Effector CD4-positive, alpha-beta T cell (primary cell): Measurements from ENCODE around the gene SLPI. TPM values are rescaled to one million over a fixed set of nuclear protein-coding genes. Genes with fewer than 3 reads are reported as not detected.

ENCODE experiments used
- DNase-seq: peaks from one replicate; pipeline ENCODE4 v3.0.0-alpha.2; 2020
- total RNA-seq: gene quantifications from one replicate; lab custom pipeline; 2026; lab: John Stamatoyannopoulos, UW

SLPI gene, protein sequence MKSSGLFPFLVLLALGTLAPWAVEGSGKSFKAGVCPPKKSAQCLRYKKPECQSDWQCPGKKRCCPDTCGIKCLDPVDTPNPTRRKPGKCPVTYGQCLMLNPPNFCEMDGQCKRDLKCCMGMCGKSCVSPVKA
- not detected for total RNA-seq

- DNase-seq: no peak
Measured at GRCh38 chr20:45254383-45255262, at the start of gene SLPI. SLPI (minus strand) TSS chr20:45254564; CDS start chr20:45254543, 21 bp downstream.

DNA sequence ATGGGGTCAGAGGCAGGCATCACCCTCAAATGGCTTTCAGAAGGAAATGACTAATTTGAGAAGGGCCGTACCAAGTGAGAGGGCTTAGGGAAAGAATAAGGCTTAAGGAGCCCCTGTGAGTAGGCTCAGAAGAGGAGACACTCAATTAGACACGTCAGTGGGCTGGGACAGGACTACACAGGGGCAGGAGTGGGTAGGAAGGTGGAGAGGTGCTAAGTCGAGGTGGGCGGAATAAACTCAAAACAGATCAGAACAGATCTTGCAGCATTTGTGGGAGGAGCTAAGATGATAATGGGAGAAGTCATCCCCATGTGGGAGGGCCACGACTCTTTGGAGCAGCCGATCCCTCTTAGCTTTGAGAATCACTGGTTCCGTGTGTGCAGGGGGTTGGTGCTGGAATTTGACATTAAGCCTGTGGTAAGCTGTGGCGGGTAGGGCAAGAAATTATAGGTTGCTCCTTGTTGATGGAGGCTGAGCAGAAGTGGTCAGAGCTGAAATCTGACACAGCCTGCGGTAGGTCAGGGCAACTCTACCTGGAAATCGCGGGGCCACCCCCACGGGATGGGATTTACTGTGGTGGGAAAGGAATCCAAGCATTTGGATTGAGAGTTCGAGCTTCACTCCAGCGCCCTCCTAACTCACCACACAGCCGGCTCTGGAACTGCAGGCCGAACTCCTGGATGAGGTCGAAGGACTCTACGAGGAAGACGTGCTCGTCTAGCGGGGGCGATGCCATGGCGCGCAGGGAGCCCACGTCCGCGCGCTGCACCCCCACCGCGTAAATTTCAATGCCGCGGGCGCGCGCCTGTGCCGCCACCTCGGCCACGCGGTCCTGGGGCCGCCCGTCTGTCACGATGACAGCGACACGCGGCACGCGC lies 49.5 kb upstream of the SLPI start:
- DNase-seq: no peak

GRCh38 chr20:45301824-45302271 lies 47.5 kb upstream of the SLPI start:
- no peak for DNase-seq

GRCh38 chr20:45300961-45301360 lies 46.6 kb upstream of the SLPI start:
- DNase-seq: no peak

- DNase-seq: no peak
Measured at GRCh38 chr20:45299786-45300185, 45.4 kb upstream of the SLPI start.

- no peak for DNase-seq
Measured at GRCh38 chr20:45297786-45298497, 43.6 kb upstream of the SLPI start.

DNA sequence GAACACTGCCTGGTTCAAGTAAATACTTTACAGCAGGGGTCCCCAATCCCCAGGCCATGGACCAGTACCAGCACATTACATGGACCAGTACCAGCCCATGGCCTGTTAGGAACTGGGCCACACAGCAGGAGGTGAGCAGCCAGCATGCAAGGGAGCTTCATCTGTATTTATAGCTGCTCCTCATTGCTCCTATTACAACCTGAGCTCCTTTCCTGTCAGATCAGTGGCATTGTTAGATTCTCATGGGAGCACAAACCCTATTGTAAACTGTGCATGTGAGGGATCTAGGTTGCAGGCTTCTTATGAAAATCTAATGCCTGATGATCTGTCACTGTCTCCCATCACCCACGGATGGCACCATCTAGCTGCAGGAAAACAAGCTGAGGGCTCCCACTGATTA lies 40.3 kb upstream of the SLPI start:
- no peak for DNase-seq

DNA sequence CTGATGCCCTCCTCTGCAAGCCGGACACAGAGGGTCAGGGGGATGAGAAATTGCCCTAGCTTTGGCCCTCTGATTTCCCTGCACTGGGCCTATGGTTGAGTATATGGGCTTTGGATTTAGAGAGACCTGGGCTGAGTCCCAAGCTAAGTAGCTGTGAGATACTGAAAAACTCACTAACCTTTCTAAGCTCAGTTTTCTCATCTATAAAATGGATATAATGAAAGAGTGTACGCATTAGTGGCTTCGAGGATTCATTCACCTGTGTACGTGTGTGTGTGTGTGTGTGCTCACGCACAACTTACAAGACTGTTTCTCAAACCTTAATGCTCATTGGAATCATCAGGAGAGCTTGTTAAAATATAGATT lies 39.6 kb upstream of the SLPI start:
- DNase-seq: no peak

DNA sequence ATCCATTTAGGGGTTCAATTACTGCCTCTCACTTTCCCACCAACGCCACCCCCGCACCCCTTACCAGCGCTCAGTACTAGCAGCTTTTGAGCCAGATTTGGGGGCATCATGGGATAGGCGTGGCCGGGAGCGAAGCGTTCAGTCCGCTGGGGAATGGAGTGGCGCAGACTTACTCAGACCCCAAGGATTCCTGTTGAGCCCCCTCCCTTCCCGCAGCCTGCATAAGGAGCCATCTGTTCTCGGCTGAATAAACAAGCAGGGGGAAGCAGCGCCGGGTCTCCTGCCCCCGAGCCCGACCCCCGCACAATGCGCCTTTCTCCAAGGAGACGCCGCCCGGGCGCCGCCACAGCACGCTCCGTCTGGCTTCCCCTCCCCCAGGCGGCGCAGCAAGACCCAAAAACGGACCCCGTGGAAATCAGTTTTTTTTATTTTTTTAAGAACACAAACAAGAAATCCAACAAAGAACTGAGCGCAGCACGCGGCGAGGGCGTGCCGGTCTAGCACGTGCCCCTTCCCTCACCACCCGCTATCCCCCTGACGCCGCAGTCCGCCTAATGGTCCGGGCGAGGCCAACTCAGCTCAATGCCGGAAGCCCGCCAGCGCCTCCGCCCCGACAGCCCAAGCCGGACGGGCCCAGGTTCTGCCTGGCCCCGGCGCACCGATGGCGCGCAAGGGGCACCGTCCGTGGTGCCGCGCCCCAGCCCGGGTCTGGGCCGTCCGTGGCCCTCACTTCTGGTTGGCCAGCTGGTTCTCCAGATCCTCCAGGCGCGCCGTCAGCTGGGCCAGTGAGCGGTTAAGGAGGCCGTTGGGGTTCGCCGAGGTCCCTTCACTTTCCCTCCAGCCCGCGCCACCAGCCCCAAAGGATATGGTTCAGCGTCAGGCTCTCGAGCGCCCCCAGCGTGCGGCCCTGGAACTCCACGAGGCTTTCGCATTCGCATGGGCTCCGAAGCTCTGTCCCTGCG lies 39.0 kb upstream of the SLPI start:
- DNase-seq: peak; percentile 71

DNA sequence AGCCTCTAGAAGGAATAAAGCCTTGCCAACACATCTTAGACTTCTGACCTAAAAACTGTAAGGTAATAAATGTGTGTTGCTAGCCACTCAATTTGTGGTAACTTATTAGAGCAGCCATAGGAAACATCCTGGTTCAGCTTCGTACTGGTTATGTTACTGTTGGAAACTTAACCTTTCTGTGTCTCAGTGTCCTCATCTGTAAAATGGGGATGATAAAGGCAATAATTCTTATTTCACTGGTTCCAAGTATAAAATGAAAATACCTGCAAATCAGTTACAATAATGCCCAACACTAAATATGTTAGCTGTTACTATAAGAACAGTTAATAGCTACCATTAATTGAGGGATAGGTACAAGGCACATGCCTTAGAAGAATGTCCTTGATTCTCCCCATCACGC lies 38.0 kb upstream of the SLPI start:
- DNase-seq: no peak

DNA sequence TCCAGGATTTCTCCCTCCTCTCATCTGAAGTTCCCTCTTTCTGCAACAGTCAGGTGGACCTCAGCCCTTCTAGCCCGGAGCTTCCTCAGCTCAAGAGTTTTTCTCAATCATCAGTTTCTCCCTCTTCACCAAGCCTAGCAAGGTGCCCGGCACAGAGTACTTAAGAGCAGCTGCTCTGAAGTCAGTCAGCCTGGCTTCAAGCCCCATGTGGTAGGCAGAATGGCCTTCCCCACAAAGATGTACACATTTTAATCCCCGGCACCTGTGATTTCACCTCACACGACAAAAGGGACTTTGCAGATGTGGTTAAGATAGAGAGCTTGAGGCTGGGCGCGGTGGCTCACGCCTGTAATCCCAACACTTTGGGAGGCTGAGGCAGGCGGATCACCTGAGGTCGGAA lies 37.2 kb upstream of the SLPI start:
- no peak for DNase-seq

GRCh38 chr20:45290677-45291355 lies 36.5 kb upstream of the SLPI start:
- peak; percentile 32 for DNase-seq

DNA sequence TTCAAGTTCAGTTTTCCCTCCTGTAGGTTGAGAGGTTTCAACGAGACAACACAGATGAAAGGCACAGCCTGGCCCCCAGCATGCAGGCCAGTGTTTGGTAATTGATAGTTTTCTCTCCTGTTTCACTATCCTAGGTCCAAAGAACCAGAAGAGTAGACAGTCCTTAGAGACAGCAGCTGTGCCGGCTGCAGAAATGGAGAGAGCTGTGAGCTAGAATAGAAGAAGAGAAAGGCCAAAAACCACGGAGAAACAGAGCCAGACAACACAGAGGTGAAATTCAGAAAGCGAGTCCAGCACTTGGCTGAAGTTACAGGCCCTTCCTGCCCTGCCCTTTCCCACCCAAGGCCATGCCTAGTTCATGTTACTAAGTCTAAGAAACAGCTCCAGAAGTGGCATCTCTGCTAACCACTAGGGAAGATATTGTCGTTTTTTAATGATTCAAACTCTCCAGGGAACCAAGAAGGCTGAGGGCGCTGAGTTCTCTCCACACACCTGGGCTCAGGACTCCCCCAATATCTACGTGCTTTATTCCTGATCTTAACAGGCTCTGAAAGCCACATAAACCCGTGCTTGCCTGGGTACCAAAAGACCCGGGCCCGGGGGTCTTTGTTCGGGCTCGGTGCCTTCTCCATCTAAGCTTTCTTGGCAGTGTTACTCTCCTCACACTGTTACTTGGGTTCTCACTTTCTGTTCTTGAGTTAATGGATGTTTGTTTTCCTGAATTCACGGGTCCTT lies 35.7 kb upstream of the SLPI start:
- no peak for DNase-seq

- no peak for DNase-seq
Measured at GRCh38 chr20:45288860-45289259, 34.5 kb upstream of the SLPI start.

DNA sequence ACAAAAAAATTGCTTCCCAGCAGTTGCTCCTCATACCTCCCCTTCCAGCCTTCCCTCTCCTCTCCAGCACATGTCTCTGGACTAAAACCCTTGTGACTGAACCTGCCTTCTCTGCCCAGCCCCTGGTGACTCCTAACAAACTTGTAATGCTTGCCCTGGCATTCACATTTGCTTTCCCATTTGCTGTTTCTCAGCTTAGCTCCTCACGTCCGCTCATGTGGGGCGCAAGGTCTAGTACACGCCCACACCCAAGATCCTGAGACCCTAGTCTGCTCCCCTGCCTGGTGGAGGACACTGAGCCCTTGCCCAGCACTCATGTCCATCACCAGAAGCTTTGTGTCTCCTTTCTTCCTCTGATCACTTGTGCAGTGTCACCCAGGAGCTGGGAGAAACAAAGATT lies 34.0 kb upstream of the SLPI start:
- DNase-seq: no peak

- no peak for DNase-seq
Measured at GRCh38 chr20:45283551-45284057, 29.2 kb upstream of the SLPI start.

GRCh38 chr20:45282700-45283550 lies 28.6 kb upstream of the SLPI start:
- no peak for DNase-seq

DNA sequence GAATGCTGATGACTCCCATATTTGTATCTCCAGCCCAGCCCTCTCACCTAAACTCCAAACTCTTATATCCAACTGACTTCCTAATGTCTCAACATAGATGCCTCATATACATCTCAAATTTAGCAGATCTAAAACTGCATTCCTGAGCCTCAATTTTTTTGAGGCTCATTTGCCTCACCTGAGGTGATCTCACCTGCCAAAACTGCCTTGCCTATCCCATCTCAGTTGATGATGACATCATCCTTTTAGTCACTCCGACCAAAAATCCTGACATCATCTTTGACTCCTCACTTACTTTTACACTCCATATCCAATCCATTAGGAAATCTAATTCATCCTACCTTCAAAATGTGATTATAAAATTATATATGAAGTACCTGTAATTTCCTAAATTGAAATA lies 25.6 kb upstream of the SLPI start:
- DNase-seq: no peak

DNA sequence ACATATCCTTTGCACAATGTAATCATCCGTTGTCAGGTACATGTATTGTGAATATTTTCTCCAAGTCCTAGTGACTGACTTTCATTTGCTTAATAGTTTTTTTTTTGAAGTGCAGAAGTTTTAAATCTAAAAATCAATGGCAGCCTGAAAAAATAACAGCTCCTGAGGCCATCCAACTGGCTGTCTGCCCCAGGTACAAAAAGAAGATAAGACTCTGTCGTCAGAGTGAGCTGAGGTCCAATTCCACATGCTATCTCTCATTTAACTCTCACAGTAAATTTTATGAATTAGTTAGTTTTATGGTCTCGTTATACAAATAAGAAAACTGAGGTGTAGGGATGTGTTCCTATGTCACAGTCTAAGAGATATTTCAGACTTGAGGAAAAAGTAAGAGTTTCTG lies 21.0 kb upstream of the SLPI start:
- no peak for DNase-seq
